ENCODE measurements around the gene PSTPIP1. TPM values are rescaled to one million over a fixed set of nuclear protein-coding genes. Genes with fewer than 3 reads are reported as not detected.

PSTPIP1 gene
- total RNA-seq, 4 donors from 2014 or later: 6.3 to 40.4 (median 19.5) TPM

- Histone ChIP-seq H3K4me3 (no peak overlapping the region), H3K9me3 (no peaks in the 10 kb centered on the region), H3K27ac (no peak overlapping the region), H3K4me1 (peaks cover 0 to 2% (median 0%) of the 10 kb centered on the region in 4 donors), H3K36me3 (no peaks in the 10 kb centered on the region), H3K27me3 (no peaks in the 10 kb centered on the region)
- no peak for TF ChIP-seq POLR2A (IDR thresholded peaks at IDR 0.05)
- TF ChIP-seq, protein P1, sequence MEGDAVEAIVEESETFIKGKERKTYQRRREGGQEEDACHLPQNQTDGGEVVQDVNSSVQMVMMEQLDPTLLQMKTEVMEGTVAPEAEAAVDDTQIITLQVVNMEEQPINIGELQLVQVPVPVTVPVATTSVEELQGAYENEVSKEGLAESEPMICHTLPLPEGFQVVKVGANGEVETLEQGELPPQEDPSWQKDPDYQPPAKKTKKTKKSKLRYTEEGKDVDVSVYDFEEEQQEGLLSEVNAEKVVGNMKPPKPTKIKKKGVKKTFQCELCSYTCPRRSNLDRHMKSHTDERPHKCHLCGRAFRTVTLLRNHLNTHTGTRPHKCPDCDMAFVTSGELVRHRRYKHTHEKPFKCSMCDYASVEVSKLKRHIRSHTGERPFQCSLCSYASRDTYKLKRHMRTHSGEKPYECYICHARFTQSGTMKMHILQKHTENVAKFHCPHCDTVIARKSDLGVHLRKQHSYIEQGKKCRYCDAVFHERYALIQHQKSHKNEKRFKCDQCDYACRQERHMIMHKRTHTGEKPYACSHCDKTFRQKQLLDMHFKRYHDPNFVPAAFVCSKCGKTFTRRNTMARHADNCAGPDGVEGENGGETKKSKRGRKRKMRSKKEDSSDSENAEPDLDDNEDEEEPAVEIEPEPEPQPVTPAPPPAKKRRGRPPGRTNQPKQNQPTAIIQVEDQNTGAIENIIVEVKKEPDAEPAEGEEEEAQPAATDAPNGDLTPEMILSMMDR (IDR thresholded peaks at IDR 0.05): no peak
- DNase-seq: no peak
These were observed 81.5 kb downstream of the PSTPIP1 start for GRCh38 chr15:77076323-77076915.

DNA sequence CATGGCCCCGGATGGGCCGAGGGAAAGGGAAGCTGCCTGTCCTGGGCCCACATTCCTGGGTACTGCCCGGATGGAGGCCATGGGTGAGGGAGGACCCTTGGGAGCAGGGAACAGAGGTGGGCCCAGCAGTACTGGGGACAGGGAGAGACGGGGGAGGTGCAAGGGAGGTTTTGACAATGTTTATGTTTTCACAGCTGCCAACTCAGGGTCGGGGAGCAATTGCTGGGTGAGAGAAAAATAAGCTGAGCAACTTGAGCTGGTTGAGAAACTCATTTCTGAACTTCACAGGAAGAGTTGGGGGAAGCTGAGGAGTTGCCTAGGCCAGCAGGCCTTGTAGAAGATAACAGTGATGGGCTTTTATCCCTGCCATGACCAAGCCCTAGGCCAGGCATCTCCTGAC is 87.0 kb downstream of the PSTPIP1 start:
- Histone ChIP-seq H3K9me3 (no peaks in the 10 kb centered on the region), H3K4me1 (peaks cover 0 to 8% (median 0%) of the 10 kb centered on the region in 4 donors), H3K27me3 (no peaks in the 10 kb centered on the region), H3K36me3 (no peaks in the 10 kb centered on the region), H3K4me3 (no peak overlapping the region), H3K27ac (no peak overlapping the region)
- no peak for DNase-seq
- TF ChIP-seq POLR2A (IDR thresholded peaks at IDR 0.05): no peak
- TF ChIP-seq, protein P1 (IDR thresholded peaks at IDR 0.05): no peak

DNA sequence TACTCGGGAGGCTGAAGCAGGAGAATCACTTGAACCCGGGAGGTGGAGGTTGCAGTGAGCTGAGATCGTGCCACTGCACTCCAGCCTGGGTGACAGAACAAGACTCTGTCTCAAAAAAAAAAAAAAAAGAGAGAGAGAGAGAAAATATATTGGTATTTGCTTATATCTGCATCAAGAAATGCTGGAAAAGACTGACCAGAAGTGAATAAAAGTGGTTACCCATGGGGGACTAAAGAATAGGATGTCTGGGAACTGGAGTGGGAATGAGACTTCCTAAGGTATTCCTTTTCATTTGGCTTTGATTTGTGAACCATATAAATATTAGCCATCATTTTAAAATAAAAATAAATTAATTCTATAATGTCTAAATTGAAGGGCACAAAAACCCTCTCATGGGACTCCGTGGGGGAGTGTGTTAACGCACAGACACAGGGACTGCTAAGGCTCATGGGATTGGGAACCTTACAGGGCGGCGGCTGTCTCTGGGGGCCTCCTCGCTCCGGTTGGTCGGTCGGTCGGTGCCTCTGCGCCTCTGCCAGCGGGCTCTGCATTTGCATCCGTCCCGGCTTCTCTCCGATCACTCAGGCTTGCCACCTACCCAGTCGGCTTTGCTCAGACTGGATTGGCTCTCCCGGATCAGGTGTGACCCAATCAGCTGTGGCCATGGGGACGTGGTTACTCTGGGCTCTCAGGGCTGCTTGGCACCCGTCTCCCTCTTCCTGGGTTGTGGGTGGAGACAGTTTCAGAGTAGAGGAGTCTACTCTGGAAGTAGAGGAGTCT is 88.6 kb downstream of the PSTPIP1 start:
- Histone ChIP-seq H3K27ac (peak overlapping the region in 1 of 4 donors; percentile 40), H3K4me3 (peak overlapping the region; percentile 0 to 41 (median 22))
- DNase-seq: peak; percentile 80 to 92 (median 89)

GRCh38 chr15:77084436-77084835 is 89.5 kb downstream of the PSTPIP1 start:
- no peak for DNase-seq
- H3K36me3 ChIP-seq: no peaks in the 10 kb centered on the region
- H3K4me1 ChIP-seq: peaks cover 0 to 8% (median 0%) of the 10 kb centered on the region in 4 donors
- no peaks in the 10 kb centered on the region for H3K27me3 ChIP-seq
- H3K4me3 ChIP-seq: no peak overlapping the region
- H3K9me3 ChIP-seq: no peaks in the 10 kb centered on the region
- TF ChIP-seq, protein P1 (IDR thresholded peaks at IDR 0.05): no peak
- TF ChIP-seq POLR2A (IDR thresholded peaks at IDR 0.05): no peak
- peak overlapping the region in 1 of 4 donors; percentile 40 for H3K27ac ChIP-seq

More for the DNA sequence above, 88.6 kb downstream of the PSTPIP1 start:
- TF ChIP-seq, protein P1 (IDR thresholded peaks at IDR 0.05): no peak
- TF ChIP-seq POLR2A (IDR thresholded peaks at IDR 0.05): peak in 1 of 2 donors; percentile 26
- H3K27me3 ChIP-seq: no peaks in the 10 kb centered on the region
- H3K4me1 ChIP-seq: peaks cover 0 to 8% (median 0%) of the 10 kb centered on the region in 4 donors
- H3K36me3 ChIP-seq: no peaks in the 10 kb centered on the region
- H3K9me3 ChIP-seq: no peaks in the 10 kb centered on the region

- H3K4me3 ChIP-seq: no peak overlapping the region
- H3K27me3 ChIP-seq: no peaks in the 10 kb centered on the region
These were observed 90.4 kb downstream of the PSTPIP1 start for GRCh38 chr15:77085297-77085696.

More at GRCh38 chr15:77085297-77085696, 90.4 kb downstream of the PSTPIP1 start:
- Histone ChIP-seq H3K4me1 (peaks cover 0 to 8% (median 0%) of the 10 kb centered on the region in 4 donors), H3K27ac (no peak overlapping the region), H3K36me3 (no peaks in the 10 kb centered on the region), H3K9me3 (no peaks in the 10 kb centered on the region)
- TF ChIP-seq, protein P1 (IDR thresholded peaks at IDR 0.05): no peak
- no peak for TF ChIP-seq POLR2A (IDR thresholded peaks at IDR 0.05)
- DNase-seq: no peak

Small RNA genes lying within 50 kb of the gene (small RNA-seq; reads per million reads assigned to genes)
- gene RN7SL278P: 0 reads per million in 2 donors

Other genes with a start within 250 kb of the PSTPIP1 start
- gene SCAPER, start 89.8 kb upstream of the PSTPIP1 start, total RNA-seq: 10 to 100 TPM; 29.9 to 86.6 (median 45.6) TPM
- gene RCN2, start 63.4 kb upstream of the PSTPIP1 start, total RNA-seq: 10 to 100 TPM in 3 of 4 donors, 1 to 10 TPM in 1; 9.3 to 21.9 (median 20.1) TPM
- 100 to 1,000 TPM in 3 of 4 donors, 10 to 100 TPM in 1; 92.4 to 778 (median 563) TPM for gene TSPAN3, start 76.0 kb downstream of the PSTPIP1 start, total RNA-seq

All from Peyer's patch (tissue), 4 donors.